GM04503 (cell line): ENCODE results near the gene NLGN2.

Source experiments
- DNase-seq: peaks from one replicate; pipeline ENCODE4 v3.0.0-alpha.2; 2012; ENCODE audit warnings: low read depth

NLGN2 gene

DNA sequence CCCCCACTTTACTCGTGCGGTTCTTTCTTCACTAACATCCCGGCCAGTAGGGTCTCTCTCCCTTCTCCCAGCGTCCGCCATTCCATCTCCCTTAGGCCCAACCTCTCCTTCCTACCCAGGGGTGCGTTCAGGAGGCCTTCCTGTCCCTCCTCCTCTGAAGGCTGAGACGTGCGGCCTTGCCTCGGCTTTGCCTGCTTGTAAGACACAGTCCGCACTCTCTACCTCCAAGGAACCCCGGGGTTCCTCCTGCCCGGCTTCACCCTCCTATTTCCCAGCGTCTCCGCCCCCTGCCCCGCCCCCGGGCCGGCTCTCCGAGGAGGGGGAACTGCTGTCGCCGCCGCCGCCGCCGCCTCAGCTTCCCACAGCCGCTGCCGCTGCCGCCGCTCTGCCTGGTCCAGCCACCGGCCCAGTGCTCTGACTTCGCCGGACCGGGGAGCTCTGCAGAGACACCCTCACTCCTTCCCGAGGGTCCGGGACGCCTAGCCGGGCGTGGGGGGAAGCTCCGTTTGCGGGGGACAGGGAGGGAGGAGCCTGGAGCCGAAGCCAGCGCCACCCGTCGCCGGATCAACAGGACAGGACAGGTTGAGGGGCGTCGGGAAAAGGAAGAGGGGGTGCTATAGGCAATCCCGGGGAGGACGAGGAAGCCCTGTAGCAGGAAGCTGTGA is 30.4 kb downstream of the NLGN2 start:
- no peak for DNase-seq

DNA sequence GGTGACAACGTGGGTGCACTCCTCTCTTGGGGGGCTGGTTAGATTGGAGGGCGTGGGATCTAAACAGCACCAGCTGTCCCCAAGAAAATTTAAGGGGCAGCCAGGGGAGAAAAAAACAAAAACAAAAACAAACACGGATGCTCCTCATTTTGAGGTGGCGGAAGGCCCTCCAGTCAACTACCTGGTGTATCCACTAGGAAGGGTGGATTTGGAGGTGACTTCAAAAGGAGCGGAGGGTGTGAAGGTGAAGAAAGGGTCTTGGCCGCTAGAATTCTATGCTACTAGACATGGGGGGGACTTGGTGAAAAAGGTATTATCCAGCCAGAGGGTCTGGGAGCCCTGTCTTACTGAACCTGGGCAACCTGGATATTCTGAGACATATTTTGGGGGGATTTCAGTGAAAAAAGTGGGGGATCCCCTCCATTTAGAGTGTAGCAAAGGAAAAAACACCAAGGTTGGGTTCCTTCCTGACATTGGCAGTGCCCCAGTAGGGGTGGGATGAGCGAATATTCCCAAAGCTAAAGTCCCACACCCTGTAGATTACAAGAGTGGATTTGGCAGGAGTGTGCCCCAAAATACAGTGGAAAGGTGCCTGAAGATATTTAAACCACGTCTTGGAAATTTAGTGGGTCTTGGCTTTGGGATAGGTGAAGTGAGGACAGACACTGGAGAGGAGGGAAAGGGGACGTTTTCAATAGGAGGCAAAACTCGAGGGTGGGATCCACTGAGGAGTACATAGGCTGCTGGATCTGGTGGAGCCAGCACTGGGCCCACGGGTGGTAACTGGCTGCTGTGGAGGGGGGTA is 31.2 kb downstream of the NLGN2 start:
- no peak for DNase-seq

DNA sequence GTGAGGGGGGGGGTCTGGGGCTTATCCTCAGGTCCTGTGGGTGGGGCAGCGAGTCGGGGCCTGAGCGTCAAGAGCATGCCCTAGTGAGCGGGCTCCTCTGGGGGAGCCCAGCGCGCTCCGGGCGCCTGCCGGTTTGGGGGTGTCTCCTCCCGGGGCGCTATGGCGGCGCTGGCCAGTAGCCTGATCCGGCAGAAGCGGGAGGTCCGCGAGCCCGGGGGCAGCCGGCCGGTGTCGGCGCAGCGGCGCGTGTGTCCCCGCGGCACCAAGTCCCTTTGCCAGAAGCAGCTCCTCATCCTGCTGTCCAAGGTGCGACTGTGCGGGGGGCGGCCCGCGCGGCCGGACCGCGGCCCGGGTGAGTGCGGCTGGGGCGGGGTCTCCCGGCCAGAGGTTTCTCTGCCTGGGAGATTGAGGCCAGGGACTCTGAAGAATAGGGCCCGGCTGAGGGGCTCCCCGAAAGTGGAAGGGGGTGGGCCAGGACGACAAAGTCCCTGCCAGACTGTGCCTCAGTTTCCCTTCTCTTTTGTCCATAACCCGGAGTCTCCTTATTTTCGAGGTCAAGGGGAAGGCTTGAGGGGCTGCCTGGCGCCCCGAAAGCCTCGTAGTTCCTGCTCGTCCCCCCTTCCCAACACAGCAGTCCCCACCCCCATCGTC is 31.9 kb downstream of the NLGN2 start, which contains the start of gene FGF11:
Gene FGF11, plus strand, starts transcription at position 51 of the 651 bp plus-strand sequence. Its CDS starts 109 bp downstream, at position 160.
- DNase-seq = no peak

DNA sequence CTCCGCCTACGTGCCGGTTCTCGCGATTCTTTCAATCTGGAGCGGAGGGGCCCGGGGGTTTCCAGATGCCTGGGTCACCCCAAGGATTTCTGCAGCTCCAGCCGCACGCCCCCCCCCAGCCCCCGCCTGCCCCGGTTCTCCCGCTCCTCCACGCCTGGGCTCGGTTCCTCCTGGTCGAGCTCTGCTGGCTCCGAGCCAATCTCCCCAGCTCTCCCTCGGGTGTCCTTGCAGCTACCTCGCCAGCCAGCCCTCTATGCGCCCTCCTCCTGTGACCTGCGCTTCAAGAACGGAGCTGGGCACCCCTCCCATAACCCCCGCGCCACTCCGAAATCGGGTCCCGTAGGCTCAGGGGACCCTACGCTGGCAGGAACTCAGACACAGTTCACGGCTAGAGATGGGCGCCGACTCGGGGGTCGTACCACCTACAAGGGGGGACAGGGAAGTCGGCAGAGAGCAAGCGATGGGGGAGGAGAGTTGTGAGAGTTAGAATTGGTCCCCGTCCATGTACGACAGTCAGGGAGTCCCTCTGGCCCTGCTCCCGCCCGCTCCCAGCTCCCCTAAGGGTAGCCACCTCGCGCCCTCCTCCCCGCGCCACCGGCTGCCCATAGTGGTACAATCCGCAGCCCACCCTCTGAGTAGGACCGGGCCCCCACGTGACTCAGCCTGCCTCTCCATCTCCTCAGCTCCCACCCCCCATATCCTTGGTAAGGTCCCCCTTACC is 32.6 kb downstream of the NLGN2 start:
- DNase-seq = no peak

DNA sequence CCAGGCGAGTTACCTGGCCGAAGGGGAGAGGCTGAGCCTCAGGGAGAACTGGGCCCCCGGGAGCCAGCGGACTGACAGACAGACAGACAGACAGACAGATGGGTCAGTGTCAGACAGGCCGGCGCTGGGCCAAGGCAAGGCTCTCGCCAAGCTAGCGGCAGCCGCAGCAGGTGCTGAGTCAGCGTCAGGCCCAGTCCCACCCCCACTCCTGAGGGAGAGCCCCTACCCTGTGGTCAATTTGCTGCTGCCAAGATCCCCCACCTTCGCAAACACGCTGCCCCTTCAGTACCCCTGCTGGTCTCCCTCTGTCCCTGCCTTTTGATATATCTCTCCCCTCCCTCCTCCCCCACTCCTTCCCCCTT is 33.2 kb downstream of the NLGN2 start:
- no peak for DNase-seq

DNA sequence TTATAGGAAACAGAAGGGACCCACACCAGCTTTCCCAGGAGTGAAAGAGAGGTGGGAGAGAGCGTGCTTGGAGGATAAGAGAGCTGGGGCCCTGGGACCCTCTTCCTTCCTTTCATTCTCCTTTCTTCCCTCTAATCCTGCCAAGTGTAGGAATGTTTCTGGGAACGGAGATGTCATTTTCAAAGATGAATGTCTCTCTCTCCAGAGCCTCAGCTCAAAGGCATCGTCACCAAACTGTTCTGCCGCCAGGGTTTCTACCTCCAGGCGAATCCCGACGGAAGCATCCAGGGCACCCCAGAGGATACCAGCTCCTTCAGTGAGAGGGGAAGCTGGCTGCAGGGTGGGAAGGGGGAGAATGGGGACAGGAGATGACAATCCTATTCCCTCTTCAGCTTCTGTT is 33.6 kb downstream of the NLGN2 start:
- DNase-seq = no peak

DNA sequence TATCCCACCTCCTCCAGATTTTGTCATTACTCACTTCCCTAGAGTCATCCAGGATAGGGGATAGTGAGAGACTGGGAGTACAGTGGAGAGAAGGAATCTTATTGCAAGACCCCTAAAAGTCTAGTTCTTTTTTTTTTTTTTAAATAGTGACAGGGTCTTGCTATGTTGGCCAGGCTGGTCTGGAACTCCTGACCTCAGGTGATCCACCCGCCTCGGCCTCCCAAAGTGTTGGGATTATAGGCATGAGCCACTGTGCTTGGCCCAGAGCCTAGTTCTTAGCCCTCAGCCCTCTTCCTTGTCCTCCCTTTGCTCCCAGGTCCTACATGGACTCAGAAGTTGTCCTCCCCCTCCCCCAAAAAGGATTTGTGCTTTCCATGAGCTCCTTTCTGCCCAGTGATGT is 34.5 kb downstream of the NLGN2 start:
- no peak for DNase-seq

DNA sequence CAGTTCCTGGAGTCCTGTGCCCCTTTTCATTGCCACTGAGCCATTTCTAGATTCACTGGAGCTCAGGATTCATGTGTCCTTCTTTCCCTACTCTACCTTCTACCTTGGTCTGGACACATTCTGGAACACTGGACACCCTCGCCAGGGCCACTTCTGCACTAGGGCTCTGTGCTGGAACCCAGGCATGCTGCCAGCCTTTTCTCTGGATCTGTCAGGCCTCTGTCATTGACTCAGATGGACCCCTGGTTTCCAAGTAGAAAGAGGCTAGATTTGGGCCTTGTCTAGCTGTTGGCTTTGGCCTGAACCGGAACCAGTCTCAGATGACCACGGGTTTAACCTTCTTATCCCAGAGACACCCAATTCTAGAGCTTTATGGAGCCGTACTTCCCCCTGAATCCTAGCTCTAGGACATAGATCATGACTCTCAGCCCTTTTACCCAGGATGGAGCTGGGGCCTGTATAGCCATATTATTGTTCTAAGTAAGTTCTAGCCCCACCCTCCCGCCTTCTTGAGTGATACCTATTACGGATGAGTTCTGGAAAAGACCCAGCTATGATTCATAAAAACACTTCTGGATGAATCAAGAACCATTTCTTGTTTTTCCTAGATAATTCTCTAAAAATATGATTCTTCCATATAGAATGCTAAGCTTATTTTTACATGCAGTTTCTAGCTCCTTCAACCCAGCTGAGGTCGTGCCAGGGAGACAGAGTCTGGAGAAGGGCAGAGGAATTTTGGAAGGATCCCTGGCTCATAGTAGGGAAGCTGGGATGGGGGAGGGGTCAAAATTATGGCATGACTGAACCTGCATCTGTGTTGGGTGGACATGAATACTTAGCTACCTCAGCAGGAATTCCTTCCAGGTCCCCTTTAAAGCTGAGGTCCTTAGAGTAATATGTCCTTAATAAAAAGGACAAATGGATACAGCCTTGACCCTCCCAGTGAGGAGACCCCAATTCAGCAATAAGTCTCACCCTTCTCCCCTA is 36.1 kb downstream of the NLGN2 start:
- DNase-seq = no peak

DNA sequence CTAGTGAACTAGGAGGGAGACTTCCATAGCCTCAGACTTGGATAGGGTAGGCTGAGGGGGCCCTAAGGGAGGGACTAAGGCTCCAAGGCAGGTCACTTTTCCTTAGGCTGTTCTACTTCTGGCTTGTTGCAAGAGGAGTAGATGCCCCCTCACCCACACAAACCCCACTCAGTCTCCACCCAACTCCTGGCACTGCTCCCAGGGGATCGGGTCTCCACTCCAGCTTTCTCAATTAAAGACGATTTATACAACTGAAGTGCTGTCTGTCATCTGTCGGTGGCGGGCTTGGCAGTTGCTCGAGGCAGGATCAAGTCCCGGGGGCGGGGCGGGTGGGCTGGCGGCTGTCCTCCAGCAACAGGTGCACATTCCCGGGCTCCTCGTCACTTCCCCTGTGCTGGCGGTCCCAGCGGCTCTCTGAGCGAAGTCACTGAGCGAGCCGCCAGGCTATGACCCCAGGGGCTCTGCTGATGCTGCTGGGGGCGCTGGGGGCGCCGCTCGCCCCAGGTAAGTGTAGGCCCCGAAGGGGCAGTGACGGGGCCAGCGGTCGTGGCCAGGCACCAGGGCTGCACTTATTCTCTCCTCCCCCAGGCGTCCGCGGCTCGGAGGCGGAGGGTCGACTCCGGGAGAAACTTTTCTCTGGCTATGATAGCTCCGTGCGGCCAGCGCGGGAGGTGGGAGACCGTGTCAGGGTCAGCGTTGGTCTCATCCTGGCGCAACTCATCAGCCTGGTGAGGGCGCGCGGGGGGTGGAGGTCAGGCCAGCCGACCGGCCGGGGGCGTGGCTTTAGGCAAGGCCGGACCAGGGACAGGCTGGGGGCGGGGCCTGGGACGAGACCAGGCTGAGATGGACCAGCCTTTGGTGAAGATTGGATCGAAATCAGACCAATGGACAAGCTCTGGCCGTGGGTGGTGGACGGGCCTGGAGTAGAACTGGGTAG is 37.3 kb downstream of the NLGN2 start, which contains the start of gene CHRNB1:
Gene CHRNB1, plus strand, starts transcription at position 380 of the 937 bp plus-strand sequence. Its CDS starts 67 bp downstream, at position 447.
- no peak for DNase-seq

DNA sequence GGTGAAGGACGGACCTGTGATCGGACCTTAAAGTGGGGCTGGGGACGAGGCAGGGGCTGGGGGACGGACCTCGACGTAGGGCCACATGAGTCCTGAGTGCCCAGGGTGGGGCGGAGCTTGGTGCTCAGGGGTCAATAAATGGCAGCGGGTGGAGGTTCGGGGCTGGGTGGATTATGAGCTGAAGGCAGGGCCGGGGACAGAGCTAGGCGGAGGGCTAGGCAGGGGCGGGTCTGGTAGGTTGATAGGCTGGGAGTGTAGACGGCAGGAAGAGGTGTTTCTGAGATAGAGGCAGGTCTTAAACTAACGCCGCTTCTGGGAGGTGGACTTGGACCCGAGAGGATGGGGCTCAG is 37.9 kb downstream of the NLGN2 start:
- DNase-seq = no peak

DNA sequence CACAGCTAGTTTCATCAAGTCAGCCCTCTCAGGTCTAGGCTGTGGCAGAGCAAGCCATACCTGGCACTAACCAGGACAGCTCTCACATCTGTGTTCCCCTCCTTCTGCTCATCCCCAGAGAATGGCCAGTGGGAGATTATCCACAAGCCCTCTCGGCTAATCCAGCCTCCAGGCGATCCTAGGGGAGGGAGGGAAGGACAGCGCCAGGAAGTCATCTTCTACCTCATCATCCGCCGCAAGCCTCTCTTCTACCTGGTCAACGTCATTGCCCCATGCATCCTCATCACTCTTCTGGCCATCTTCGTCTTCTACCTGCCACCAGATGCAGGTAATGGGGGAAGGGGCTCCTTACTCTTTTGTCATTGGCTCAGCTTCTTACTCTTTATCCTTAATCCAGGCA is 40.8 kb downstream of the NLGN2 start:
- no peak for DNase-seq

DNA sequence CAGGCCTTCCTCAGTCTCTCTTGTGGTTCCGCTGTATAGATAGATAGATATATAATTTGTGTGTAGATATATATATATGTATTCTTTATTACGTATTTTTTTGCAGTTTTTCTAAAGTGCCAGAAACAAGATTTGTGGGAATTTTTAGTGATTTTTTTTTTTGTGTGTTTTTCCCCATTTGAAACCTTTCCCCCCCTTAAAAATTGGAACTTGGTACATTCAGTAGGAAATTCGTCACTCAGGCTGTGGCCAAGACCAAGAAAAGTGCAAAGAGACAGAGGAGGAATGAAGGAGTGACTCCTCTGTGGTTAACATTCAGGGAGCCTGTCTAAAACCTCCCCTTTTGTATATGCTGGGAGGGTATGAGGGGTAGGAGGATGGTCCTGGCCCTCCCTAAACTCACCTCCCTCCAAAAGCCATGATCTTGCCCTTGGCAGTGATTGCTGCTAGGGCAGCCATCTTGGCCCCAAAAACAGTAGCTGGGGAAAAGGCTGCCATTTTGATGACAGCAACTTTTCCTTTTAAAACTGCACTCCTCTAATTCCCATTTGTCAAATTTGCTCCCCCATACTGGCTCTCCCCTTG is 52.4 kb downstream of the NLGN2 start:
- DNase-seq = no peak

DNA sequence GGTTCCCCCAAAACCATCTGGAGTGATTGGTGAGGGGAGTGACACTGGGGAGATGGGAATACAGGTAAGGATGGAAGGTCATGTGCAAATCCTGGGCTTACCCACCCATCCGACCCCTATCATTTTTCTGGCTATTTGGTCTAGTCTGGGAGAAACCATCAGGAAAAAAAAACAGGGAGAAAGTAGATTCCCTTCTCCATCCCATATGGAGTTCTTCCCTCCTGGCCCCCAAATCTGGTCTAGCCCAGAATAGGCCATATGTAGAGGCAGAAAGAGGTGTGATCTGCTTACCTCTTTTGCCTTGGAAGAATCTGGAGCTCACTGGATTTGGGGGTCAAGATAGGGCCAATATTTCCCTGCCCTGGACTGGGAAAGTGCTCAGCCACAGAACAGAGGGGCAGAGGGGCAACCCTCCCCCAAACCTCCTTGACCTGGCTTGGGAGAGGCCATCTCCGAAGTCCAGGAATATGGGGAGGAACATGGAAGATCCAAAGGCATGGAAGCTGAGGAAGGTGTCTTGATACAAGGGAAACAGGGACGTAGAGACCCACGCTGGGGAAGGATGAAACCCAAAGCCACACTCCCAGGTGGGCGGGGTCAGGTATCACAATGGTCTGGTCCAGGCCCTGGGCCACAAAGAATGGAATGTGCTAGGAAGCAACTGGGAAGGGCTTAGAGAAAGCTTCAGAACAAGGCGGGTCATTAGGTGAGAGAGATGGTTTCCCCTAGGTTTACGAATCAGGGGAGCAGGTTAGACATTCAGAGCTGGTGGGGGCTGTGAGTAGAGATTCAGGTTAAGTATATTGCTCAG is 53.4 kb downstream of the NLGN2 start:
- DNase-seq = no peak

DNA sequence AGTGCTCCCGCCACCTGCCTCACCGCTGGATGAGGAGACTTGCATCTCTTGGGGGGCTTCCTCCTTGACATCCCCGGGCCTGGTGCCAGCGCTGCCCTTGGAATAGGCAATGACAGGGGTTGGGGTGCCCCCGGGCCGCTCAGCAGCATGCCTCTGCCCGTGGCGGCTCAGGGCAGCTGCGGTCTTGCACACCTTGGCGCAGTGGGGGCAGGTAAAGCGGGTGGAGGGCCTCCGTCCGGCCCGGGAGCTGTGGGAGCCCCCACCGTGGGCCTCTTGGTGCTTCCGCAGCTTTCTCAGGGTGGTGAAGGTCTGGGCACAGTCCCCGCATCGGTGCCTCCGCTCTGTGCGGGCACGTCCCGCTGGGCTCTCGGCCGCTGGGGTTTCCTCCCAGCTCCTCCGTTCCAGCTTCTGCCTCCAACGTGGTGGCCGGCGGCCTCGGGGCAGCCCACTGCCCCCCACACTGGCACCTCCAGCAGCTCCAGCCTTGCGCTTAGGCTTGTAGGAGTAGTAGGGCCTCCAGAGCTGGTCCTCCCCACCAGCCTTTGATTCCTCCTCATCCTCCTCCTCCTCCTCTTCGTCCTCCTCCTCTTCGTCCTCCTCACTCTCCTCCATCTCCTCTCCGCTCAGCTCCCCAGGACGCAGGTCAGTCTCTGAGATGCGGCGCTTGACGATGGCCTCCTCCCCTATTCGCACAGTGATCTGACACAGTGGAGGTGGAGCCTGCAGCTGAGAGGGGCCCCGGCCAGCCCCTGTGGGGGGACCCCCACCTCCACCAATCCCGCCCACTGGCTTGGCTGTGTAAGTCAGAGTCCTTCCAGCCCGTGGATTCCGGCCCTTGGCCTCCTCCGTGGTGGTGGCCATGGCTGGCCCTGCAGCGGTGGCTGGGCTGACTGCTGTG is 55.1 kb downstream of the NLGN2 start:
- DNase-seq = no peak

DNA sequence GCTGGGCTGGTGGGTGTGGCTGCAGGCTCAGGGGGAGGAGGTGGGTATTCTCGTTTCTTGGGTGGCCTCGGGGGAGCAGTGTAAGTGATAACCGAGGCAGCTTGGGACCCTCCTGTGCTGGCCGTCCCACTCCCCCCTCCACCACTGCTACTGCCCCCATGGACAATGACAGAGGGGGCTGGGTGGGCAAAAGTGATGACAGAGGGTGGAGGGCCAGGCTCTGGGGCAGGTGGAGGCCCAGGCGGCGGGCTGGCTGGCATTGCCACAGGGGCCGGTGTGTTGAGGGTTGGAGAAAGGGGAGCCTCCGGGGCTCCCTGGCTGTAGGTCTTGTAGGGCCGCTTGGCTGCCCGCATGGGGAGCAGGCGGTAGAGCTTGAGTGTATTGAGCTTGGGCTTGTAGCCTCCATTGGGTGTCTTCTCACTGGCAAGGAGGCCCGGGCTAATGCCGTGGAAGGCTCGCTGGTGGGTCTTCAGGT is 55.8 kb downstream of the NLGN2 start:
- no peak for DNase-seq

DNA sequence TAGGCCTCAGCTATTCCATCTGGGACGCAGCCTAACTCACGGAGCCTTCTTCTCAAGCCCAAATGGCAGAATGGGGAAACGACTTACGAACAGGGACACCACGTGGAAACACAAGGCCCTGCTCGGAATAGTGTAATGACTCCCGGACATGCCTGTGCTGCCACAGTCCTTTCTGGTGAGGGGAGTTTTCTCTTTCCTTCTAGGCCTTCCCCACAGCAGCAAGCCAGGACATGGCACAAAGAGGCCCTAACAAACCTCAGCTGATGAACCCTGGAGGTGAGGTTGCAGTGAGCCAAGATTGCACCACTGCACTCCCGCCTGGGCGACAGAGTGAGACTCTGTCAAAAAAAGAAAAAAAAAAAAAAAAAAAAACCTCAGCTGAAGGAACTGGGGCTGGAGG is 56.4 kb downstream of the NLGN2 start:
- DNase-seq = no peak

DNA sequence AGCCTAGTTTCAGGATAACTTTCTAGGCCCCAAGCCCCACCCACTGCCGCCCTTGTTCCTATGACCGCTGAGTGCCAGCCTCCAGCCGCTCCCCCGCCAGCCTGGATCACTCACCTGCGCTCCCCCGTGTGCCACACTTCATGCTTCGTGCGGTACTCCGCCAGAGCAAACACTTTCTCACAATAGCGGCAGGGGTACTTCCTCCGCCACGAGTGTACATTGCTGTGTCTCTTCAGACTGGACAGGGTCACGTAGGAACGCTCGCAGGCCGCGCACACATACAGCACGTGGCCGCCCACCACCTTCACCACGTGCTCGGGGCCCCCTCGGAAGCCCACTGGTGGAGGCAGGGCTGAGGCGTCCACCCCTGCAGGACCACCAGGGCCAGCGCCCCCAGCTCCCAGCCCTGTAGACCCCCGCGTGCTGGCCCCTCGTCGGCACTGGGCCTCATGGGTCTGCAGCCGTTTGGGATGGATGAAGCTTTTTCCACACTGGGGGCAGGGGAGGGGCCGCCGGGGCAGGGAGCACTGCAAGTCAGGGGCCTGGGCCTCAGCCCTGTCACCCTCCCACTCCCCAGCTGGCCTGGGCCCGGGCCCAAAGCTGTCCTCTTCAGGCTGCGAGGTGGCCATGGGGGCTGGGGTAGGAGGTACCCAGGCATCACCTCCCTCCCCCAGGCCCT is 58.1 kb downstream of the NLGN2 start:
- DNase-seq = no peak
